HG02759 (cell line): ENCODE data around the gene TRPM7.
"Not testable (repeated sequence)": the region's sequence is repeated elsewhere in the genome, so short reads cannot be mapped to it uniquely, and the experiment has no call there.

Experiments used
- ATAC-seq: cut with Tn5 transposase; IDR thresholded peaks from one replicate; pipeline ENCODE4 v1.9.1; 2021; ENCODE audit warnings: mild to moderate bottlenecking, moderate library complexity; ENCODE audit not compliant: unreplicated experiment

Gene TRPM7

DNA sequence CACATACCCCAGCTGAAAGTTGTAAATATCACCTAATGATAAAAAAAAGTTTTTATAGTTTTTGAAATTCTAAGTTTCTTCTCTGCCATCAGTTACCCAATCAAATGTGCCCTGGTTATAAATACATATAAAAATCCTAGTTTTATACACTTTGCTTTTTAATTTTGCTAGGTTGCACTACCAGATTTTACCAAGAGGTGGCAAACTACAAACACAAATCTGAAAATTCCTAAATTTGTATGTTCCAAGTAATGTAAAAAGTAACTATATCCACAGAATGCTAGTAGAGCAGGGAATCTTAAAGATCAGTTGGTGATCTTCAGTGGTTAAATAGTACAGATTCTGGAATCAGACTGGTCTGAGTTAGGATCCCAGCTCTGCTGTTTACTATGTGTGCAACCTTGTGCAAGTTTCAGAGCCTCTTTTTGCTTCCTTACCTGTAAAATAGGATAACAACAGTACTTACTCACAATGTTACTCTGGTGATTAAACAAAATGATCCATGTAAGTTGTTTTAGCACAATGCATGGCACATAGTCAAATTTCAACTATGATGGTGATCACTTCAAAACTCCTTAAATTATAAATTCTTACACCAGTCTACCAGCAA lies 11.0 kb downstream of the TRPM7 start:
- no peak for ATAC-seq

DNA sequence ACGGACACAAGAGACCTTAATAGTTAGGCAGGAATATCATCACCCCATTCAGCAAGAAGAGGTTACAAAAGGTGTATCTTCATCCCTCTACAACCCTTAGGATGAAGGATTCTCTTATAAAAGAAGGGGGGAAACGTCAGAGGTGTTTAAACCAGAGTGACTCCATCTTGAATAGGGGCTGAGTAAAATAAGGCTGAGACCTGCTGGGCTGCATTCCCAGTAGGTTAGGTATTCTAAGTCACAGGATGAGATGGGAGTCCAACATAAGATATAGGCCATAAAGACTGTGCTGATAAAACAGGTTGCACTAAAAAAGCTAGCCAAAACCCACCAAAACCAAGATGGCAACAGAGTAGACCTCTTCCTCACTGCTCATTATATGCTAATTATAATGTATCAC lies 16.5 kb downstream of the TRPM7 start:
- no peak for ATAC-seq

DNA sequence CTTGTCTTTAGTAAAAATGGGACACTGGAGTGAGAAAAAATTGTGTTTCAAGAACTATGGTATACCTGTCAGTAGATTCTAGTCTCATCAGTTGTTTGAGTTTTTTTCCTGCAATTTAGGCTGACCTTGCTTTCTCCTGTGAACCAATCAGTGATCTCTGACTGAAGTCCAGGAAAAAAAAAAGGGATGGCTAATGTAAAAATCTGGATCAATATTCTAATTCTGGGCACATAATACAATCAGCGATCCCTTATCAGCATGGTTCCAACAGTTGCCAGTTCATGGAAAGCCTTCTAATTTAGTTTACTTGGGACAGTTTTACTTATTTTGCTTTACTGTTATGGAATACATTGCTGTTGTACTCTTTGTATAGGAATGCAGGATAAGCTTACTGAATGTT lies 17.0 kb downstream of the TRPM7 start:
- no peak for ATAC-seq

- no peak for ATAC-seq
Measured at GRCh38 chr15:50665938-50666337, 20.7 kb downstream of the TRPM7 start.

DNA sequence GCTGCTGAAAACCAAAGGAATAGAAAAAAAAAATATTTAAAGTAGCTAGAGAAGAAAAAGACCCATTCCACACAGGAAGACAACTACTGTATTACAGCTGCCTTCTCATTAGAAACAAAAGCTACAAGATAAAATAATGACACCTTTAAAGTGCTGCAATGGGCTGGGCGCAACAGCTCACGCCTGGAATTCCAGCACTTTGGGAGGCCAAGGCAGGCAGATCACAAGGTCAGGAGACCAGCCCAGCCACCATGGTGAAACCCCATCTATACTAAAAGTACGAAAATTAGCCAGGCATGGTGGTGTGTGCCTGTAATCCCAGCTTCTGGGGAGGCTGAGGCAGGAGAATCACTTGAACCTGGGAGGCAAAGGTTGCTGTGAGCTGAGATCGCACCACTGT lies 31.0 kb downstream of the TRPM7 start:
- ATAC-seq: no peak

DNA sequence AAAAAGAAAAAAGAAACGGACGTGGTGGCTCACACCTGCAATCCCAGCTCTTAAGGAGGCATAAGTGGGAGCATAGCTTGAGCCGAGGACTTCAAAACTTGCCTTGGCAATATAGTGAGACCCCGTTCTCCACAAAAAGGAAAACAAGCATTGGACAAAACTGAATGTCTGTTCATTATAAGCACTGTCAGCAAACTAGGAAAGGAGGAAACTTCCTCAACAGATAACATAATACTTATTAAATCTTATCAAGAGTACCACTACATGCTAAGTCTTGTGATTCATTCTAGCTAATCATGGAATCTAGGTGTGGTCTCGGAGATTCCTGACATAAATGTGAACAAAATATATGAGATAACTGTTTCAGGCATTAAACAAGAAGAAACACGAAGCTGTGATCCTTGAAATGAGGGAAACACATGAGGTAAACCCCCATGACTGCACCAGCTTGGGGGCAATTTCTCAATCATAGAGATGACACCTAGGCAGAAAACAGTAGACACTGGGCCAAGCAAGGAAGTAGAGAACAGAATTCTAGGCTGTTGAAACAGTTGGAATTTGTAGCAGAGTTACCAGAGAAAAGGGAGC lies 33.3 kb downstream of the TRPM7 start:
- ATAC-seq: no peak

GRCh38 chr15:50652671-50653070 lies 33.9 kb downstream of the TRPM7 start:
- ATAC-seq: no peak

GRCh38 chr15:50641318-50641717 lies 45.3 kb downstream of the TRPM7 start:
- ATAC-seq: no peak

DNA sequence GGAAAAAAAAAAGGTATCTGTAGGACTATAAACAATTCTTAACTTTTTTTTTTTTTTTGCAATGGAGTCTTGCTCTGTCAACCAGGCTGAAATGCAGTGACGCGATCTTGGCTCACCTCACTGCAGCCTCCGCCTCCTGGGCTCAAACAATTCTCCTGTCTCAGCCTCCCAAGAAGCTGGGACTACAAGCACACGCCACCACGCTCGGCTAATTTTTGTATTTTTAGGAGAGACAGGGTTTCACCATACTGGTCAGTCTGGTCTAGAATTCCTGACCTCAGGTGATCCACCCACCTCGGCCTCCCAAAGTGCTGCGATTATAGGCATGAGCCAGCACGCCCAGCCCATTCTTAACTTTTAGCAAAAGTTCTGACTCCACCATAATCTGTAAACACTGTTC lies 50.5 kb downstream of the TRPM7 start:
- no peak for ATAC-seq

DNA sequence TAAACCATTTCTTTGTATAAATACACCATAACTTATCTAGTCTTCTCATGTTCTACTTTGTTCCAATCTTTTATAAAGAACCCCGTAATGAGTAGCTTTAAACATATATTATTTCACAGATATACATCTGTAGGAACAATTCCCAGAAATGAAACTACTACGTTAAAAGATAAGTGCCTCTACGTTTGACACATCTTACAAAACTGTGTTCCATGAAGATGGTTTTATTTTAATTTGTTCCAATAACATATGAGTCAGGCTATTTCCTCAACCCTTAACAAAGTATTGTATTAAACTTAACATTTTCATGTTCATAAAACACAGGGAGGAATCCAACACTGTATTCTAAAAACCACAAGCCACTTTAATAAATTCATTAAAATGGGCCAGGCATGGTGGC lies 52.9 kb downstream of the TRPM7 start:
- no peak for ATAC-seq

DNA sequence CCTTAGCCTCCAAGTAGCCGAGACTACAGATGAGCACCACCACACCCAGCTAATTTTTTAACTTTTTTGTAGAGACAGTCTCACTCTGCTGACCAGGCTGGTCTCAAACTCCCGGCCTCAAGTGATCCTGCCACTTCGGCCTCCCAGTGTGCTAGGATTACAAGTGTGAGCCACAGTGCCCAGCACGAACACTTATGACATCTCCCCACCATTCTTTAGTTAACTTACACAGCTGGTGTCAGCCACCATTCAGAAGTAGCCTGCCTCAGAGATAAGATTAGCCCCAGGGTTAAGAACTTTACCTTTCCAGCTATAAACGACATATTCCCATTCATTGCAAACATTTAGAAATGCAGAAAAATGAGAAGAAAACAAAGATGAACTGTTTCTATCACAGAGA lies 58.2 kb downstream of the TRPM7 start:
- ATAC-seq: no peak

DNA sequence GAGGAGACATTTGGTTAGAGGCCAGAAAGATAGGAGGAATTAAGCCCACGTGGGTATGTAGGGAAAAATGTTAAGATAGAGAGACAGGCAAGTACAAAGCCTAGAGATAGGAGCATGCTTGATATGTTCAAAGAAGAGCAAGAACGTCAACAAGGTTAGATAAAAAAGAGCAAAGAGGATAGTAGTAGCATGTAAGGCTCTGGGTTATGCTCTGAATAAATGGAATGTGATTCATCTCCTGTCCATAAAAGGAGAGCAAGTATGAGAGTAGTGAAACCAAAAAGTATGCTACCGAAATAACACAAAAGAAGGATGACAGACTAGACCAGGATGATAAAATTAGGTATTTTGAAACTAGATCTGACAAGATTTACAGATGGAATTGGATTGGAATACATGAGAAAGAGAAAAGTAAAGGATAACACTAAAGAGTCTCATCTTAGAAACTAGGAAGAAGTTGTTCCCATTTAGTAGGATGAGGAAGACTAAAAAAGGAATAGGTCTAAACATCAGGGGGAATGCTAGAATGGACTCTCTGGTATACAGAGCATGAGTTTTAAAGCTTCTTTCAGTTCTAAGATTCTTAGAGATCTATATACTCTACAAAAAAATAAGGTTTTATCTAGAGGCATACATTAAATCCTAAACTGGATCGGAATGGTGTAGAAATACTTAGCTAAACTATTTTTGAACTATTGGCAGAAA lies 59.1 kb downstream of the TRPM7 start:
- ATAC-seq: no peak

- ATAC-seq: no peak
Measured at GRCh38 chr15:50624616-50625168, 61.9 kb downstream of the TRPM7 start.

GRCh38 chr15:50622361-50622943 lies 64.1 kb downstream of the TRPM7 start:
- not testable (repeated sequence) for ATAC-seq

DNA sequence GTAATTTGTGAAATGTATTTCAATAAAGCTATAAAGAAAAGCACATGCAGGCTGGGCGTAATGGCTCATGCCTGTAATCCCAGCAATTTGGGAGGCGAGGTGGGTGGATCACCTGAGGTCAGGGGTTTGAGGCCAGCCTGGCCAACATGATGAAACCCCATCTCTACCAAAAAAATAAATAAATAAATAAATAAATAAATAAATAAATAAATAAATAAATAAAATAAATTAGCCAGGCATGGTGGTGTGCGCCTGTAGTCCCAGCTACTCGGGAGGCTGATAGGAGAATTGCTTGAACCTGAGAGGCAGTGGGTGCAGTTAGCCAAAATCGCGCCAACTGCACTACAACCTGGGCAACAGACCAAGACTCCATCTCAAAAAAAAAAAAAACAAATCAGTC lies 69.6 kb downstream of the TRPM7 start:
- ATAC-seq: not testable (repeated sequence)

DNA sequence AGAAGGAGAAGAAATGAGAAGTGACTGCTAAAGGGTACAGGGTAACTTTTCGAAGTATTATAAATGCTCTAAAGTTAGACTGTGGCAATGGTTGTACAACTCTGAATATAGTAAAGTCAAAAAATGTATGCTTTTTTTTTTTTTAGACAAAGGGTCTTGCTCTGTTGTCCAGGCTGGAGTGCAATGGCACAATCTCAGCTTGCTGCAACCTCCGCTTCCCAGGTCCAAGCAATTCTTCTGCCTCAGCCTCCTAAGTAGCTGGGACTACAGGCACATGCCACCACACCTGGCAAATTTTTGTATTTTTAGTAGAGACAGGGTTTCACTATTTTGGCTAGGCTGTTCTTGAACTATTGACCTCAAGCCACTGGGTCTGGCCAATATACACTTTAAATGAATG lies 70.0 kb downstream of the TRPM7 start:
- ATAC-seq: not testable (repeated sequence)

DNA sequence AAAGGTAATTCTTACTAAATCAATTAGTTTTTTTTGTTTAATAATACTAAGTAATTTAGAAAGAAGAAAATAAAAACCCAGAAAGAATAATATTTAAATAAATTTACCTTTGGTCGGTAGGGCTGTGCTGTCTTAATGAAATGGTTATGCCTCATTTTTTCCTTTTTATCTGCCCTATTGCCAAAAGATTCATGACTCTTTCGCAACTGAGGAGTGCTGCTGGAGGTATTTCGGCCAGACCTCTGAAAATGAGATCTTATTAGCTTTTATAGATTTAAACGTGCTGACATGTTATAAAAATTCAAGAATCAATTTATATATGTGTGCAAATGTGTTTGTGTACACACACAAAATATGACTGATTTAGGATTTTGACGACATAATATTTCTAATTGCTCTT lies 73.0 kb downstream of the TRPM7 start:
- ATAC-seq: no peak

GRCh38 chr15:50607129-50607528 lies 79.5 kb downstream of the TRPM7 start:
- no peak for ATAC-seq

- no peak for ATAC-seq
Measured at GRCh38 chr15:50605462-50605861, 81.1 kb downstream of the TRPM7 start.

GRCh38 chr15:50602028-50602427 lies 84.6 kb downstream of the TRPM7 start:
- not testable (repeated sequence) for ATAC-seq

GRCh38 chr15:50594311-50594710 lies 92.3 kb downstream of the TRPM7 start:
- ATAC-seq: no peak

DNA sequence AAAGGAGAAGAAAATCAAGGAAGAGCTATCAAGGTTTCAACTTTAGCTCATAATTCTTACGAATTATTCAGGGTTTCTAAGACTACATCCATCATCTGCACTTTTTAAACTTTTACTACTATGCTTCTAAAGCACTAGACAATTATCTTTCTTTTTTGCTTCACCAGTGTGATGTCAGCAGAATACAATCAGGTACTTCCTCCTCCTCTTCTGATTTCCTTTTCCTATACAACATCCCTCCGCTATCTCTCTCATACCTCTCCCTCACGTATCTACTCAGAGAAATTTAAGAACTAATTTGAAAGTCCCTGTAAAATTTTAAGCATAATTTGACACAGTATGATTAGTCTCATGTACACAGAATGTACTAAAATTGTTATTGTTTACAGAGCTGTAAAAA lies 92.8 kb downstream of the TRPM7 start:
- no peak for ATAC-seq
